Tibial nerve (tissue), 4 donors: ENCODE measurements around the gene EDN1. TPM values are rescaled to one million over a fixed set of nuclear protein-coding genes. Genes with fewer than 3 reads are reported as not detected.

Experiments
- DNase-seq, 2 donors: peaks; one replicate each; pipeline ENCODE4 v3.0.0-alpha.2; 2019; ENCODE audit warnings: low spot score in 2 of 2
- H3K27ac ChIP-seq, 4 donors: fragments of 200-600 bp; sonication (generic) in 3 of 4; one replicate each; pipeline ENCODE4 v1.5.1; 2017 to 2019; ENCODE audit warnings: mild to moderate bottlenecking in 1 of 4
- H3K27me3 ChIP-seq, 2 donors: fragments of 200-600 bp; sonication (generic) in 1 of 2; one replicate each; pipeline versions ENCODE4 v1.5.1 to v1.6.0; 2017 to 2019
- H3K36me3 ChIP-seq, 3 donors: fragments of 200-600 bp; sonication (generic); one replicate each; pipeline ENCODE4 v1.5.1; 2018 to 2019
- H3K4me1 ChIP-seq, 4 donors: fragments of 200-600 bp; sonication (generic) in 3 of 4; one replicate each; pipeline ENCODE4 v1.5.1; 2017 to 2019
- H3K4me3 ChIP-seq, 4 donors: fragments of 200-600 bp; sonication (generic) in 3 of 4; one replicate each; pipeline ENCODE4 v1.5.1; 2017 to 2019; ENCODE audit warnings: mild to moderate bottlenecking in 1 of 4, moderate library complexity in 1 of 4
- H3K9me3 ChIP-seq, 4 donors: fragments of 200-600 bp; sonication (generic) in 3 of 4; one replicate each; pipeline ENCODE4 v1.5.1; 2017 to 2019
- CTCF ChIP-seq, 5 experiments: fragments of 200-600 bp in 3 of 5; fragments of 450-650 bp in 2 of 5; sonication (generic) in 3 of 5; IDR thresholded peaks; one replicate each; pipeline ENCODE4 v1.5.1; 2016 to 2019; ENCODE audit warnings: antibody characterized with exemption in 5 of 5, mild to moderate bottlenecking in 3 of 5, moderate library complexity in 2 of 5
- EP300 ChIP-seq, 2 donors: sonication (generic); formaldehyde crosslinking; IDR thresholded peaks; one replicate each; pipeline ENCODE4 v1.6.1; 2017; ENCODE audit warnings: antibody characterized with exemption in 2 of 2, mild to moderate bottlenecking in 1 of 2
- POLR2A ChIP-seq, 2 donors: fragments of 450-650 bp; IDR thresholded peaks; one replicate each; pipeline ENCODE4 v1.6.1; 2017; ENCODE audit warnings: antibody characterized with exemption in 2 of 2, mild to moderate bottlenecking in 2 of 2, moderate library complexity in 2 of 2
- WGBS, 2 donors: methylation state at CpG; one replicate each; pipeline ENCODE4 v1.1.5; 2018; 5-methylcytosine and 5-hydroxymethylcytosine counted together
- total RNA-seq, 4 donors: library from RNA; depleted of rRNA; stranded (reverse); fragments of >200 nt; gene quantifications; one replicate each; pipeline ENCODE4 v1.1.0, GENCODE V29; 2016

EDN1 gene
- total RNA-seq, 4 donors from 2014 or later = 18.2 to 48.8 (median 38.3) TPM

GRCh38 chr6:12294851-12295536, 4.8 kb downstream of the EDN1 start:
- H3K9me3 ChIP-seq = no peaks in the 10 kb centered on the region
- peak overlapping the region in 3 of 4 donors; percentile 25 to 84 (median 80) for H3K27ac ChIP-seq
- peaks cover 0 to 23% (median 0%) of the 10 kb centered on the region in 4 donors for H3K4me1 ChIP-seq
- TF ChIP-seq EP300 (IDR thresholded peaks at IDR 0.05) (no peak), POLR2A (IDR thresholded peaks at IDR 0.05) (no peak), CTCF (IDR thresholded peaks at IDR 0.05) (no peak)
- H3K4me3 ChIP-seq = peak overlapping the region in 1 of 4 donors; percentile 19
- peaks cover 0 to 3% (median 0%) of the 10 kb centered on the region in 3 donors for H3K36me3 ChIP-seq
- WGBS, 2 donors = 65 to 85% methylated on average over 3 of the region's 3 CpGs
- DNase-seq = no peak
- peaks cover 0 to 22% of the 10 kb centered on the region in 2 donors for H3K27me3 ChIP-seq

DNA sequence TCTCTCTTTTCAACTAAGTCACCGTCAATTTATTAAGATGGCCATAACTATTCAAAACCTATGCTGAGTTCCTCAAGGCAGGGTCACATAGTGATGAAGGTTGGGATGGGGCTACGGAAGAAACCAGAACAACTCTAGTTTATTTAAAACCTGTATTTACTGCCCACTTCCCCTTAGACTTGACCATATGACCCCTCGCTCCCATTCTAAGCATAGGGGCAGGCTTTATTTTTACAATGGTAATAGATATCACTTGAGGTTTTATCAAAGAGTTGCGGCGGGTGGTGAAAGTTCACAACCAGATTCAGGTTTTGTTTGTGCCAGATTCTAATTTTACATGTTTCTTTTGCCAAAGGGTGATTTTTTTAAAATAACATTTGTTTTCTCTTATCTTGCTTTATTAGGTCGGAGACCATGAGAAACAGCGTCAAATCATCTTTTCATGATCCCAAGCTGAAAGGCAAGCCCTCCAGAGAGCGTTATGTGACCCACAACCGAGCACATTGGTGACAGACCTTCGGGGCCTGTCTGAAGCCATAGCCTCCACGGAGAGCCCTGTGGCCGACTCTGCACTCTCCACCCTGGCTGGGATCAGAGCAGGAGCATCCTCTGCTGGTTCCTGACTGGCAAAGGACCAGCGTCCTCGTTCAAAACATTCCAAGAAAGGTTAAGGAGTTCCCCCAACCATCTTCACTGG, 5.5 kb downstream of the EDN1 start:
- H3K27me3 ChIP-seq = peaks cover 0 to 22% of the 10 kb centered on the region in 2 donors
- H3K9me3 ChIP-seq = no peaks in the 10 kb centered on the region
- peak overlapping the region; percentile 36 to 84 (median 72) for H3K27ac ChIP-seq
- H3K36me3 ChIP-seq = peaks cover 0 to 3% (median 0%) of the 10 kb centered on the region in 3 donors
- WGBS, 2 donors = 66 to 74% methylated on average over 14 of the region's 14 CpGs
- peak overlapping the region in 1 of 4 donors; percentile 19 for H3K4me3 ChIP-seq
- TF ChIP-seq CTCF (IDR thresholded peaks at IDR 0.05) = no peak
- no peak for TF ChIP-seq EP300 (IDR thresholded peaks at IDR 0.05)
- no peak for TF ChIP-seq POLR2A (IDR thresholded peaks at IDR 0.05)
- DNase-seq = no peak
- H3K4me1 ChIP-seq = peaks cover 0 to 19% (median 0%) of the 10 kb centered on the region in 4 donors

DNA sequence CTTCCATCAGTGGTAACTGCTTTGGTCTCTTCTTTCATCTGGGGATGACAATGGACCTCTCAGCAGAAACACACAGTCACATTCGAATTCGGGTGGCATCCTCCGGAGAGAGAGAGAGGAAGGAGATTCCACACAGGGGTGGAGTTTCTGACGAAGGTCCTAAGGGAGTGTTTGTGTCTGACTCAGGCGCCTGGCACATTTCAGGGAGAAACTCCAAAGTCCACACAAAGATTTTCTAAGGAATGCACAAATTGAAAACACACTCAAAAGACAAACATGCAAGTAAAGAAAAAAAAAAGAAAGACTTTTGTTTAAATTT, 6.1 kb downstream of the EDN1 start:
- Histone ChIP-seq H3K27me3 (peaks cover 0 to 22% of the 10 kb centered on the region in 2 donors), H3K36me3 (peaks cover 0 to 3% (median 0%) of the 10 kb centered on the region in 3 donors), H3K9me3 (no peaks in the 10 kb centered on the region), H3K4me3 (peak overlapping the region in 1 of 4 donors; percentile 19), H3K27ac (peak overlapping the region; percentile 36 to 84 (median 72)), H3K4me1 (peaks cover 0 to 16% (median 0%) of the 10 kb centered on the region in 4 donors)
- peak in 1 of 2 donors; percentile 17 for DNase-seq
- no peak for TF ChIP-seq POLR2A (IDR thresholded peaks at IDR 0.05)
- TF ChIP-seq CTCF (IDR thresholded peaks at IDR 0.05) = no peak
- peak in 1 of 2 donors; percentile 56 for TF ChIP-seq EP300 (IDR thresholded peaks at IDR 0.05)
- WGBS, 2 donors = 25 to 48% methylated on average over 5 of the region's 5 CpGs

GRCh38 chr6:12296604-12297003, 6.4 kb downstream of the EDN1 start:
- DNase-seq = no peak
- Histone ChIP-seq H3K27me3 (peaks cover 0 to 20% of the 10 kb centered on the region in 2 donors), H3K27ac (peak overlapping the region in 3 of 4 donors; percentile 29 to 84 (median 55)), H3K9me3 (no peaks in the 10 kb centered on the region), H3K4me1 (peaks cover 0 to 16% (median 0%) of the 10 kb centered on the region in 4 donors), H3K4me3 (no peak overlapping the region), H3K36me3 (peaks cover 0 to 3% (median 0%) of the 10 kb centered on the region in 3 donors)
- TF ChIP-seq EP300 (IDR thresholded peaks at IDR 0.05) (no peak), CTCF (IDR thresholded peaks at IDR 0.05) (no peak), POLR2A (IDR thresholded peaks at IDR 0.05) (no peak)
- WGBS, 2 donors = 80% methylated on average over 3 of the region's 3 CpGs
